ENCODE data around the gene CEACAM8.

CEACAM8 gene

DNA sequence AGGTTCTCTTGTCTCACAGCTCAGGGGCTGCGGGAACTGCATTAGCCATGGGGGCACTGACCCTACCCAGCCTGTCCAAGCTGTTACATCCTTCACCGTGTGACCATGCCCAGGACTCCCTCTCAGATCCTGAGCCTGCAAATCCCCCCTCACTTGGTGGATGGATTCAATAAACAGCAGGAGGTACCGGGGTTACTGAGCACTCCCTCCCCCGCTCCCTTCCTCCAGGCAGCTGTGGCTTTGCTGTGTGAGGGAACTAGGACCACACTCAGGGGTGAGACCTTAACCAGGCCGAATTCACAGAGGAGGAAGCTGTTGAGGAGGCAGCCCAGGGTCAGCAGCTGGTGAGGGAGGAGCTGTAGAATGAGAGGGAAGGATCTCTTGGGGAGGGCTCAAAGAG, 39.4 kb downstream of the CEACAM8 start:
- no peaks in the 10 kb centered on the region for H3K36me3 ChIP-seq (replicated peaks; ENCODE audit: insufficient read depth, low read length)
- no peaks in the 10 kb centered on the region for H3K9me2 ChIP-seq (replicated peaks; ENCODE audit: insufficient read depth, low read length)
- H3K4me1 ChIP-seq (ENCODE audit: low read length) = no peaks in the 10 kb centered on the region
- TF ChIP-seq EZH2 (optimal IDR thresholded peaks at IDR 0.05; ENCODE audit: low read depth, low read length) (no peak), EZH2phosphoT487 (IDR thresholded peaks at IDR 0.05; ENCODE audit: low read length) (no peak)
- TF ChIP-seq, protein P1, sequence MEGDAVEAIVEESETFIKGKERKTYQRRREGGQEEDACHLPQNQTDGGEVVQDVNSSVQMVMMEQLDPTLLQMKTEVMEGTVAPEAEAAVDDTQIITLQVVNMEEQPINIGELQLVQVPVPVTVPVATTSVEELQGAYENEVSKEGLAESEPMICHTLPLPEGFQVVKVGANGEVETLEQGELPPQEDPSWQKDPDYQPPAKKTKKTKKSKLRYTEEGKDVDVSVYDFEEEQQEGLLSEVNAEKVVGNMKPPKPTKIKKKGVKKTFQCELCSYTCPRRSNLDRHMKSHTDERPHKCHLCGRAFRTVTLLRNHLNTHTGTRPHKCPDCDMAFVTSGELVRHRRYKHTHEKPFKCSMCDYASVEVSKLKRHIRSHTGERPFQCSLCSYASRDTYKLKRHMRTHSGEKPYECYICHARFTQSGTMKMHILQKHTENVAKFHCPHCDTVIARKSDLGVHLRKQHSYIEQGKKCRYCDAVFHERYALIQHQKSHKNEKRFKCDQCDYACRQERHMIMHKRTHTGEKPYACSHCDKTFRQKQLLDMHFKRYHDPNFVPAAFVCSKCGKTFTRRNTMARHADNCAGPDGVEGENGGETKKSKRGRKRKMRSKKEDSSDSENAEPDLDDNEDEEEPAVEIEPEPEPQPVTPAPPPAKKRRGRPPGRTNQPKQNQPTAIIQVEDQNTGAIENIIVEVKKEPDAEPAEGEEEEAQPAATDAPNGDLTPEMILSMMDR (IDR thresholded peaks at IDR 0.05; ENCODE audit: low read length) = no peak
- H3K4me2 ChIP-seq (ENCODE audit: low read depth, low read length) = no peak overlapping the region
- no peak overlapping the region for H3K4me3 ChIP-seq (ENCODE audit: low read length)
- no peaks in the 10 kb centered on the region for H4K20me1 ChIP-seq (ENCODE audit: insufficient read depth, low read length)
- no peak overlapping the region for H3K9ac ChIP-seq (ENCODE audit: low read length)
- no peaks in the 10 kb centered on the region for H3K79me2 ChIP-seq (ENCODE audit: low read length)
- no peak overlapping the region for H3K27ac ChIP-seq (ENCODE audit: low read length)
- no peaks in the 10 kb centered on the region for H3F3A ChIP-seq (ENCODE audit: insufficient read depth, low read length)
- H3K9me3 ChIP-seq (replicated peaks; ENCODE audit: insufficient read depth, low read length) = no peaks in the 10 kb centered on the region
- no peak overlapping the region for H2AFZ ChIP-seq (ENCODE audit: low read length)
- H3K27me3 ChIP-seq (replicated peaks; ENCODE audit: insufficient read depth, low read length) = peaks cover 25% of the 10 kb centered on the region
- DNase-seq = no peak

DNA sequence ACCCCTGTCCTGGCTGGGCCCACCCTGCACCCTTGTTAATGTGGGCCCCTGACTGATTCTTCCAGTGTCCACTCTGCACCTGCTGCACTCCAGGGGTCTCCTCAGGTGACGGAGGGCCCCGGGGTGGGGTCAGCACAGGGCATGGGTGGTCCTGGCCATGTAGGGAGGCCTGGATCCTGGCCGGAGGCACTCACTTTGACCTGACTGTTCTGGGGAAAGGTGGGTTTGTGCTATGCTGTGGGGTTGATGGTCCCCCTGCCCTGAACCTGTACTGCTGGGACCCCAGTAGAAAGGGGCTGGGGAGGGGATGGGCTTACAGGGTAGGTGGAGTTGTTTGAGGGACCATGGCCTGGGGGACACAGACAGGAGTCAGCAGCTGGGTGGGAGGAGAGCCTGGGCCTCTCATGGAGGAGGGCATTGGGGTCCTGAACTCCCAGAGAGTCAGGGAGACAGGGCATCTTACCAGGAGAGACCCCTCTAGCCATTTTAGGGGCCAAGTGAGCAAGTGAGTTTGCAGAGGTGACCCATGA, 40.6 kb downstream of the CEACAM8 start:
- Histone ChIP-seq H3K4me1 (ENCODE audit: low read length) (no peaks in the 10 kb centered on the region), H3K36me3 (replicated peaks; ENCODE audit: insufficient read depth, low read length) (no peaks in the 10 kb centered on the region), H3K9ac (ENCODE audit: low read length) (no peak overlapping the region), H3K79me2 (ENCODE audit: low read length) (no peaks in the 10 kb centered on the region), H2AFZ (ENCODE audit: low read length) (no peak overlapping the region), H3K27ac (ENCODE audit: low read length) (no peak overlapping the region), H3K9me2 (replicated peaks; ENCODE audit: insufficient read depth, low read length) (no peaks in the 10 kb centered on the region), H3F3A (ENCODE audit: insufficient read depth, low read length) (no peaks in the 10 kb centered on the region), H3K4me2 (ENCODE audit: low read depth, low read length) (no peak overlapping the region), H3K9me3 (replicated peaks; ENCODE audit: insufficient read depth, low read length) (no peaks in the 10 kb centered on the region), H3K4me3 (ENCODE audit: low read length) (no peak overlapping the region), H3K27me3 (replicated peaks; ENCODE audit: insufficient read depth, low read length) (peaks cover 25% of the 10 kb centered on the region), H4K20me1 (ENCODE audit: insufficient read depth, low read length) (no peaks in the 10 kb centered on the region)
- TF ChIP-seq, protein P1 (IDR thresholded peaks at IDR 0.05; ENCODE audit: low read length) = no peak
- TF ChIP-seq EZH2 (optimal IDR thresholded peaks at IDR 0.05; ENCODE audit: low read depth, low read length) (no peak), EZH2phosphoT487 (IDR thresholded peaks at IDR 0.05; ENCODE audit: low read length) (no peak)
- DNase-seq = no peak

DNA sequence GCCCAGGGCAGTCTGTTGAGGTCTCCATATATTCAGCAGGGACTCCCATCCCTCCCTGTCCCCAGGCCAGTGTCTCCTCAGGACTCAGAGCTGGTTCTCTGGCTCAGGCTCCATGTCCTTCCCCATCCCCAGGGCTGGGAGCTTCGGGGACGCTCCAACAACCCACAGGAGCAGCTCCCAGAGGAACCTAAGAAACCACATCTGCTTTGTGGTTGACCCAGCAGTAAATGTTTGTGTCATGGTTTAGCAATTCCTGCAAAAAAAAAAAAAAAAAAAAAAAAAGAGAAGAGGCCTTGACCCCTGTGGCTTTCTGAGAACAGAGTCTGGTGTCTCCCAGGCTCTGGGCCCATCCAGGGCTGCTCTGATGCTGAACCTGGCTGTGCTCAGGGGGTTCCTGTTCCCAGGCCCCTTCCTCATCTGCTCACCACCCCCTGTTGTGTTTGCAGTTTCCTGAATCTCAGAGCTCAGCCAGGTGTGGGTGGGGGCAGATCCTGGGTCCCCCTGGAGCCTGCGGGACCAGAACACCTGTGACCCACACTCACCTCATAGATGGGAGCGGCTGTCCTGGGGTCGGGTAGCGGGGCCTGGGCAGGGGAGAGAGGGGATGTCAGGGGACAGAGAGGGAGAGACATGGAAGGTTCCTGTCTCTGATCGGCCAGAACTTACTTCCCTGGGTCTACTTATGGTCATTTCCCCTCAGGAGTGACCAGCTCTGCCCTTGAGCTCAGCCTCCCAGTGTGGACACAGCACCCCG, 41.3 kb downstream of the CEACAM8 start:
- Histone ChIP-seq H3K9ac (ENCODE audit: low read length) (no peak overlapping the region), H3K9me2 (replicated peaks; ENCODE audit: insufficient read depth, low read length) (no peaks in the 10 kb centered on the region), H3K4me3 (ENCODE audit: low read length) (no peak overlapping the region), H3K4me1 (ENCODE audit: low read length) (no peaks in the 10 kb centered on the region), H3K27ac (ENCODE audit: low read length) (no peak overlapping the region), H3F3A (ENCODE audit: insufficient read depth, low read length) (no peaks in the 10 kb centered on the region), H3K36me3 (replicated peaks; ENCODE audit: insufficient read depth, low read length) (no peaks in the 10 kb centered on the region), H3K4me2 (ENCODE audit: low read depth, low read length) (no peak overlapping the region), H3K79me2 (ENCODE audit: low read length) (no peaks in the 10 kb centered on the region), H2AFZ (ENCODE audit: low read length) (no peak overlapping the region), H3K9me3 (replicated peaks; ENCODE audit: insufficient read depth, low read length) (no peaks in the 10 kb centered on the region), H3K27me3 (replicated peaks; ENCODE audit: insufficient read depth, low read length) (peaks cover 22% of the 10 kb centered on the region), H4K20me1 (ENCODE audit: insufficient read depth, low read length) (no peaks in the 10 kb centered on the region)
- DNase-seq = no peak
- TF ChIP-seq EZH2phosphoT487 (IDR thresholded peaks at IDR 0.05; ENCODE audit: low read length) (no peak), EZH2 (optimal IDR thresholded peaks at IDR 0.05; ENCODE audit: low read depth, low read length) (no peak)
- TF ChIP-seq, protein P1 (IDR thresholded peaks at IDR 0.05; ENCODE audit: low read length) = no peak
